GM12872 (cell line): ENCODE results near the gene MYZAP.

ENCODE experiments used
- CTCF ChIP-seq: IDR thresholded peaks from 3 replicates; pipeline ENCODE4 v1.5.1; 2011; ENCODE audit warnings: low read depth, mild to moderate bottlenecking, low read length, moderate library complexity; ENCODE audit not compliant: insufficient read depth

Gene MYZAP

GRCh38 chr15:57609805-57610529 is 18.3 kb downstream of the MYZAP start:
- TF ChIP-seq CTCF: no peak

DNA sequence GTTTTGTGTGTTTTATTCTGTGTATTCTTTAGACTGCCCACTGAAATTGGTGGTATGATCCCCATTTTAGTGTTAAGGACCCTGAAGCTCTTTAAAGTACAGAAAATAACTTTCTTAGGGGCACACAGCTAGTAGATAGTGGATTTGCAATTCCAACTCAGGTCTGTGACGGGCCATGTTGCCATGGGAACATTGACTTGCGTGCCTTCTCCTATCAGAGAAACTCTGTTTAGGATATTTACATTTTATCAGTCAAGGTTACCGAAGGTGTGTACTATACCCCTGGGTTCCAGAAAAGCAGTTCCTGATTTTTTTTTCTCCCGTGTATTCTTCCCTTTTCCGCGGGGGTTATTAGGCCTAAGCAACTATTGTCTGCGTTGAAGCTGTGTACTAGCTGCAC is 19.4 kb downstream of the MYZAP start:
- no peak for TF ChIP-seq CTCF

GRCh38 chr15:57611938-57612337 is 20.2 kb downstream of the MYZAP start:
- TF ChIP-seq CTCF: no peak

DNA sequence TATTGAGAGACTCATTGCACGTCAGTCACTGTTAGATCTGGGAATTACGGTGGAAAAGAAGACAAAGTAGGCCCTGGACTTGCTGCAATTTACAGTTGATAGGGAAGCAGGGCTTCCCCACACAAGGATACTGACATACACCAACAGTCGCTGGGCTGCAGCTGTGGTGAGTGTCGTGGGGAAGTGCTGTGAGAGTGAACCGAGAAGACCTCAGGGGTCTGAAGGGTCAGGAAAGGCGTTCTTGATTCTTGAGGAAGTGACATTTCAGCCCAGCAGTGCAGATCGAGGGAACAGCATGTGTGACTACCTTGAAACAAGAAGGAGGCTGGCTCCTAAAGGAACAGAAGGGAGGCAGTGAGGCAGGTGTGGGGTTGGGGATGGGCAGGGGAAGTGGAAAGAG is 22.5 kb downstream of the MYZAP start:
- no peak for TF ChIP-seq CTCF

- no peak for TF ChIP-seq CTCF
Observed at GRCh38 chr15:57618325-57618724, 26.6 kb downstream of the MYZAP start.

GRCh38 chr15:57619746-57620145 is 28.0 kb downstream of the MYZAP start:
- no peak for TF ChIP-seq CTCF

GRCh38 chr15:57624730-57625129 is 33.0 kb downstream of the MYZAP start:
- TF ChIP-seq CTCF: no peak
